GM23248 (cell line): ENCODE measurements around the gene CDH4.

ENCODE experiments used
- EZH2 ChIP-seq: fragments of 200-600 bp; sonication (generic); IDR thresholded peaks from 2 replicates; pipeline ENCODE4 v1.6.1; 2018; ENCODE audit warnings: antibody characterized with exemption, mild to moderate bottlenecking; ENCODE audit not compliant: insufficient read depth, poor library complexity, severe bottlenecking
- EZH2phosphoT487 ChIP-seq: fragments of 200-600 bp; sonication (generic); IDR thresholded peaks from 2 replicates; pipeline ENCODE4 v1.6.1; 2018; ENCODE audit warnings: antibody characterized with exemption, moderate library complexity, mild to moderate bottlenecking, low read depth; ENCODE audit not compliant: insufficient read depth

DNA sequence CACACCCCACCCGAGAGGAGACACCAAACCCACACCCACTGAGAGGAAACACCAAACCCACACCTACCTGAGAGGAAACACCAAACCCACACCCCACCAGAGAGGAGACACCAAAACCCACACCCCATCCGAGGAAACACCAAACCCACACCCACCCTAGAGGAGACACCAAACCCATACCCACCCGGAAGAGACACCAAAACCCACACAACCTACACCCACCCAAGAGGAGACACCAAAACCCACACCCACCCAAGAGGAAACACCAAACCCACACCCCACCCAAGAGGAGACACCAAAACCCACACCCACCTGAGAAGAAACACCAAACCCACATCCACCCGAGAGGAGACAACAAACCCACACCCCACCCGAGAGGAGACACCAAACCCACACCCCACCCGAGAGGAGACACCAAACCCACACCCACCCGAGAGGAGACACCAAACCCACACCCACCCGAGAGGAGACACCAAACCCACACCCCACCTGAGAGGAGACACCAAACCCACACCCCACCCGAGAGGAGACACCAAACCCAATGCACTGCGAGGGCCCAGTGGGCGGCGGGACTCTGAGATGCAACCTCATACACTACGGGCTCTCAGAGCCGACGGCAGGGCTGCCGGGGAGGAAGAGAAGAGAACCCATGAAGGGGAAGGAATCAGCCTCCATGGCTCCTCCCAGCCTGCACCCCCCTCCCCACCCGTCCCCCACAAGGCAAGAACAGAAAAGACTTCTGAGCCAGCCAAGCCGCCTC lies 730.3 kb downstream of the CDH4 start:
- TF ChIP-seq EZH2: no peak
- no peak for TF ChIP-seq EZH2phosphoT487
